SK-N-SH treated with all-trans-retinoic acid at 6 μM for 48 hours (cell line): ENCODE results near the gene MPZL3.

Experiments used
- ARNTL ChIP-seq: fragments of 450-650 bp; formaldehyde crosslinking; IDR thresholded peaks from 2 replicates; pipeline ENCODE4 v1.5.0; 2020; ENCODE audit warnings: low read depth, mild to moderate bottlenecking, moderate library complexity, borderline replicate concordance
- CSDC2 ChIP-seq: fragments of 250-450 bp; sonication (Bioruptor Pico); IDR thresholded peaks from 2 replicates; pipeline ENCODE4 v1.5.0; 2020; ENCODE audit warnings: mild to moderate bottlenecking, moderate library complexity
- ESRRG ChIP-seq: fragments of 250-450 bp; sonication (Bioruptor Pico); IDR thresholded peaks from 2 replicates; pipeline ENCODE4 v1.6.1; 2021; ENCODE audit warnings: mild to moderate bottlenecking
- OSR1 ChIP-seq: fragments of 250-450 bp; sonication (Bioruptor Pico); IDR thresholded peaks from 2 replicates; pipeline ENCODE4 v1.8.0; 2022; ENCODE audit warnings: moderate library complexity, mild to moderate bottlenecking, inconsistent platforms
- PPARA ChIP-seq: fragments of 250-450 bp; sonication (Bioruptor Pico); IDR thresholded peaks from 2 replicates; pipeline ENCODE4 v1.5.0; 2020; ENCODE audit warnings: mild to moderate bottlenecking, borderline replicate concordance
- RARB ChIP-seq: fragments of 250-450 bp; sonication (Bioruptor Pico); IDR thresholded peaks from 2 replicates; pipeline ENCODE4 v1.8.0; 2021; ENCODE audit warnings: mild to moderate bottlenecking, moderate library complexity
- TOX ChIP-seq: fragments of 250-450 bp; sonication (Bioruptor Pico); IDR thresholded peaks from 2 replicates; pipeline ENCODE4 v1.8.0; 2021; ENCODE audit warnings: mild to moderate bottlenecking, moderate library complexity, borderline replicate concordance
- ZC3H10 ChIP-seq: fragments of 250-450 bp; sonication (Bioruptor Pico); IDR thresholded peaks from 2 replicates; pipeline ENCODE4 v1.5.1; 2021; ENCODE audit warnings: mild to moderate bottlenecking, moderate library complexity
- ZNF8 ChIP-seq: fragments of 450-650 bp; formaldehyde crosslinking; IDR thresholded peaks from 2 replicates; pipeline ENCODE4 v1.5.0; 2020; ENCODE audit warnings: mild to moderate bottlenecking, moderate library complexity
- TF ChIP-seq, protein P1 (sequence below): fragments of 250-450 bp; sonication (Bioruptor Pico); IDR thresholded peaks from 2 replicates; pipeline ENCODE4 v1.8.0; 2020; ENCODE audit warnings: mild to moderate bottlenecking, moderate library complexity, borderline replicate concordance
- TF ChIP-seq, protein P2 (sequence below): fragments of 250-450 bp; sonication (Bioruptor Pico); IDR thresholded peaks from 2 replicates; pipeline ENCODE4 v1.5.1; 2020; ENCODE audit warnings: low read depth, mild to moderate bottlenecking, moderate library complexity
- TF ChIP-seq, protein P3 (sequence below): fragments of 250-450 bp; sonication (Bioruptor Pico); IDR thresholded peaks from 2 replicates; pipeline ENCODE4 v1.5.0; 2020; ENCODE audit warnings: mild to moderate bottlenecking, moderate library complexity

DNA sequence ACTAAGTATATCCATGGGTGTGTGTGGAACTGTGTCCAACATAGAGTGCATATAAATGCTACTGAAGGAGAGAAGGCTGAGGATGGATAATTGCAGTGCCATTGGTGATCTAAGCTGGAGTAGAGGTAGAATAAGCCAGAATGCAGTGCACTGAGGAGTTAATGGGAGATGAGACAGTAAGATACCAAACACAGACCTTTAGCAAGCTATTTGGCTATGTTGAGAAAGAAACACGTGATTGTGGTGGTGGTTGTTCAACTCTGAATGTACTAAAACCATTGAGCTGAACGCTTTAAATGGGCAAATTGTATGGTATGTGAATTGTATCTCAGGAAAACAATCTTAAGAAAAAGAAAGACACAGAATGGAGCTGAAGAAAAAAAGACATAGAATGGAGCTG is 50.2 kb downstream of the MPZL3 start:
- TF ChIP-seq RARB (CRISPR knock-in tag) (no peak), TOX (no peak), ESRRG (CRISPR knock-in tag) (no peak), PPARA (CRISPR knock-in tag) (no peak), OSR1 (CRISPR knock-in tag) (no peak), ZNF8 (CRISPR knock-in tag) (no peak), ARNTL (CRISPR knock-in tag) (no peak), CSDC2 (no peak), ZC3H10 (CRISPR knock-in tag) (no peak)
- TF ChIP-seq, protein P1, sequence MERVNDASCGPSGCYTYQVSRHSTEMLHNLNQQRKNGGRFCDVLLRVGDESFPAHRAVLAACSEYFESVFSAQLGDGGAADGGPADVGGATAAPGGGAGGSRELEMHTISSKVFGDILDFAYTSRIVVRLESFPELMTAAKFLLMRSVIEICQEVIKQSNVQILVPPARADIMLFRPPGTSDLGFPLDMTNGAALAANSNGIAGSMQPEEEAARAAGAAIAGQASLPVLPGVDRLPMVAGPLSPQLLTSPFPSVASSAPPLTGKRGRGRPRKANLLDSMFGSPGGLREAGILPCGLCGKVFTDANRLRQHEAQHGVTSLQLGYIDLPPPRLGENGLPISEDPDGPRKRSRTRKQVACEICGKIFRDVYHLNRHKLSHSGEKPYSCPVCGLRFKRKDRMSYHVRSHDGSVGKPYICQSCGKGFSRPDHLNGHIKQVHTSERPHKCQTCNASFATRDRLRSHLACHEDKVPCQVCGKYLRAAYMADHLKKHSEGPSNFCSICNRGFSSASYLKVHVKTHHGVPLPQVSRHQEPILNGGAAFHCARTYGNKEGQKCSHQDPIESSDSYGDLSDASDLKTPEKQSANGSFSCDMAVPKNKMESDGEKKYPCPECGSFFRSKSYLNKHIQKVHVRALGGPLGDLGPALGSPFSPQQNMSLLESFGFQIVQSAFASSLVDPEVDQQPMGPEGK (CRISPR knock-in tag): no peak
- TF ChIP-seq, protein P2, sequence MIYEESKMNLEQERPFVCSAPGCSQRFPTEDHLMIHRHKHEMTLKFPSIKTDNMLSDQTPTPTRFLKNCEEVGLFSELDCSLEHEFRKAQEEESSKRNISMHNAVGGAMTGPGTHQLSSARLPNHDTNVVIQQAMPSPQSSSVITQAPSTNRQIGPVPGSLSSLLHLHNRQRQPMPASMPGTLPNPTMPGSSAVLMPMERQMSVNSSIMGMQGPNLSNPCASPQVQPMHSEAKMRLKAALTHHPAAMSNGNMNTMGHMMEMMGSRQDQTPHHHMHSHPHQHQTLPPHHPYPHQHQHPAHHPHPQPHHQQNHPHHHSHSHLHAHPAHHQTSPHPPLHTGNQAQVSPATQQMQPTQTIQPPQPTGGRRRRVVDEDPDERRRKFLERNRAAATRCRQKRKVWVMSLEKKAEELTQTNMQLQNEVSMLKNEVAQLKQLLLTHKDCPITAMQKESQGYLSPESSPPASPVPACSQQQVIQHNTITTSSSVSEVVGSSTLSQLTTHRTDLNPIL (CRISPR knock-in tag): no peak
- TF ChIP-seq, protein P3, sequence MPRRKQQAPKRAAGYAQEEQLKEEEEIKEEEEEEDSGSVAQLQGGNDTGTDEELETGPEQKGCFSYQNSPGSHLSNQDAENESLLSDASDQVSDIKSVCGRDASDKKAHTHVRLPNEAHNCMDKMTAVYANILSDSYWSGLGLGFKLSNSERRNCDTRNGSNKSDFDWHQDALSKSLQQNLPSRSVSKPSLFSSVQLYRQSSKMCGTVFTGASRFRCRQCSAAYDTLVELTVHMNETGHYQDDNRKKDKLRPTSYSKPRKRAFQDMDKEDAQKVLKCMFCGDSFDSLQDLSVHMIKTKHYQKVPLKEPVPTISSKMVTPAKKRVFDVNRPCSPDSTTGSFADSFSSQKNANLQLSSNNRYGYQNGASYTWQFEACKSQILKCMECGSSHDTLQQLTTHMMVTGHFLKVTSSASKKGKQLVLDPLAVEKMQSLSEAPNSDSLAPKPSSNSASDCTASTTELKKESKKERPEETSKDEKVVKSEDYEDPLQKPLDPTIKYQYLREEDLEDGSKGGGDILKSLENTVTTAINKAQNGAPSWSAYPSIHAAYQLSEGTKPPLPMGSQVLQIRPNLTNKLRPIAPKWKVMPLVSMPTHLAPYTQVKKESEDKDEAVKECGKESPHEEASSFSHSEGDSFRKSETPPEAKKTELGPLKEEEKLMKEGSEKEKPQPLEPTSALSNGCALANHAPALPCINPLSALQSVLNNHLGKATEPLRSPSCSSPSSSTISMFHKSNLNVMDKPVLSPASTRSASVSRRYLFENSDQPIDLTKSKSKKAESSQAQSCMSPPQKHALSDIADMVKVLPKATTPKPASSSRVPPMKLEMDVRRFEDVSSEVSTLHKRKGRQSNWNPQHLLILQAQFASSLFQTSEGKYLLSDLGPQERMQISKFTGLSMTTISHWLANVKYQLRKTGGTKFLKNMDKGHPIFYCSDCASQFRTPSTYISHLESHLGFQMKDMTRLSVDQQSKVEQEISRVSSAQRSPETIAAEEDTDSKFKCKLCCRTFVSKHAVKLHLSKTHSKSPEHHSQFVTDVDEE (CRISPR knock-in tag): no peak
